Upper lobe of right lung (tissue), 1 donor: ENCODE results near the gene ZNF219. TPM values are rescaled to one million over a fixed set of nuclear protein-coding genes. Genes with fewer than 3 reads are reported as not detected.
A peak's percentile ranks its signal among the peaks of the same experiment; 100 is the strongest.

Experiments used
- ATAC-seq: fragments of 200-7000 bp; cut with Tn5 transposase; one replicate; pipeline ENCODE4 v1.9.1; 2020; ENCODE audit warnings: mild to moderate bottlenecking, moderate library complexity
- DNase-seq: peaks from one replicate; pipeline ENCODE4 v3.0.0-alpha.2; 2020
- H3K27ac ChIP-seq: fragments of 200-600 bp; one replicate; pipeline ENCODE4 v1.8.0; 2022
- H3K27me3 ChIP-seq: fragments of 200-600 bp; one replicate; pipeline ENCODE4 v1.8.0; 2022; ENCODE audit warnings: mild to moderate bottlenecking
- H3K36me3 ChIP-seq: fragments of 200-600 bp; one replicate; pipeline ENCODE4 v1.8.0; 2022
- H3K4me1 ChIP-seq: fragments of 200-600 bp; one replicate; pipeline ENCODE4 v1.8.0; 2022
- H3K4me3 ChIP-seq: fragments of 200-600 bp; one replicate; pipeline ENCODE4 v1.8.0; 2022; ENCODE audit warnings: mild to moderate bottlenecking
- H3K9me3 ChIP-seq: fragments of 200-600 bp; one replicate; pipeline ENCODE4 v1.8.0; 2022
- intact Hi-C: fragments of 100-400 bp; cut with DNase I; formaldehyde crosslinking; loops from one replicate; pipeline ENCODE4 v1.11.0; 2022
- total RNA-seq: library from RNA; stranded (reverse); fragmentation: NEBNext Ultra II Directional; extraction: Animal tissue kit (Norgen Biotek cat#: 25700); gene quantifications from one replicate; pipeline ENCODE4 v1.2.1, GENCODE V29; 2021
- TF ChIP-seq, protein P1 (sequence below): fragments of 200-600 bp; IDR thresholded peaks from one replicate; pipeline ENCODE4 v1.8.0; 2022; ENCODE audit warnings: antibody characterized with exemption
- donor health status: DM: no; HTN: yes; CAD: no; lungs with severe emphysema.

ZNF219 gene
- total RNA-seq, 1 donor from 2014 or later: 52.8 TPM

GRCh38 chr14:21096978-21097635 is 1.3 kb downstream of the ZNF219 start:
- Histone ChIP-seq H3K9me3 (no peaks in the 10 kb centered on the region), H3K36me3 (peaks cover 9% of the 10 kb centered on the region), H3K4me3 (peak overlapping the region; percentile 51), H3K27ac (peak overlapping the region; percentile 65), H3K27me3 (no peaks in the 10 kb centered on the region), H3K4me1 (peaks cover 27% of the 10 kb centered on the region)
- DNase-seq: no peak
- ATAC-seq: no peak
- TF ChIP-seq, protein P1, sequence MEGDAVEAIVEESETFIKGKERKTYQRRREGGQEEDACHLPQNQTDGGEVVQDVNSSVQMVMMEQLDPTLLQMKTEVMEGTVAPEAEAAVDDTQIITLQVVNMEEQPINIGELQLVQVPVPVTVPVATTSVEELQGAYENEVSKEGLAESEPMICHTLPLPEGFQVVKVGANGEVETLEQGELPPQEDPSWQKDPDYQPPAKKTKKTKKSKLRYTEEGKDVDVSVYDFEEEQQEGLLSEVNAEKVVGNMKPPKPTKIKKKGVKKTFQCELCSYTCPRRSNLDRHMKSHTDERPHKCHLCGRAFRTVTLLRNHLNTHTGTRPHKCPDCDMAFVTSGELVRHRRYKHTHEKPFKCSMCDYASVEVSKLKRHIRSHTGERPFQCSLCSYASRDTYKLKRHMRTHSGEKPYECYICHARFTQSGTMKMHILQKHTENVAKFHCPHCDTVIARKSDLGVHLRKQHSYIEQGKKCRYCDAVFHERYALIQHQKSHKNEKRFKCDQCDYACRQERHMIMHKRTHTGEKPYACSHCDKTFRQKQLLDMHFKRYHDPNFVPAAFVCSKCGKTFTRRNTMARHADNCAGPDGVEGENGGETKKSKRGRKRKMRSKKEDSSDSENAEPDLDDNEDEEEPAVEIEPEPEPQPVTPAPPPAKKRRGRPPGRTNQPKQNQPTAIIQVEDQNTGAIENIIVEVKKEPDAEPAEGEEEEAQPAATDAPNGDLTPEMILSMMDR: no peak
- intact Hi-C loops: no loop called here

GRCh38 chr14:21096438-21096837 is 2.0 kb downstream of the ZNF219 start:
- H3K36me3 ChIP-seq: peaks cover 16% of the 10 kb centered on the region
- H3K27ac ChIP-seq: peak overlapping the region; percentile 17
- DNase-seq: no peak
- TF ChIP-seq, protein P1: no peak
- intact Hi-C loops: no loop called here
- H3K27me3 ChIP-seq: no peaks in the 10 kb centered on the region
- no peak for ATAC-seq
- H3K4me1 ChIP-seq: peaks cover 27% of the 10 kb centered on the region
- H3K9me3 ChIP-seq: no peaks in the 10 kb centered on the region
- H3K4me3 ChIP-seq: no peak overlapping the region

DNA sequence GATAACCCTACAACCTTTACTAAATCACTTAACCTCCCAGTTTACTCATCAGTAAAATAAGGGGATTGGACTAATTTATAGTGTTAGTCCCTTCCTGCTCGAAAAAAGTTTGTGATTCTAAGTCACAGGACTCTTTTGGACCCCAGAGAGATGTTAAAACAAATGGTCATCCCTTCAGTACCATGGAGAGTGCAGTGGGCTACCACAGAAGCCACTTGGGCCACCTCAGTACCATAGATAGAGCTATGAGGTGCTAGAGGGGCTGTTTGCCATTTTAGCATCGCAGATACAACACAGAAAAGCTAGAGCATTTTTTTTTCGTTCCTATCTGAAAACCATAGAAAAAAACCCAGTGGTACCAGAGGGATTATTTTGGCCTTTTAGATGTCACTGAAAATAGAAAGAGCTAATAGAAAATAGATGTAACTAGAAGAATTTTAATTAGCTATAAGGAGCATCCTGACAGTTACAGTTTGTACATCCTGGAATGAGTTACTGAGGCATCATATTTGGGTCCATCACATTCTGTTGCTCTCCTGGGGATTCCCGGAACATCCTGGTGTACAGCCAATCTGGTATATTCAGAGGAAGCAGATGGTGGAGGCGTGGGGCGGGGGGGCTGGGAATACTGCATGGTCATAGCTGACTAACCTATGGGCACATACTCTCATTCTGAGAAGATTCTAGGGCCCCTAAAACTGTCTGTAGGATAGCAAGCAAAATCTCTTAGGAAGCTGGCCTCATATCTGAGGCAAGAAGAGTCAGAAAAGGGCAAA is 2.8 kb downstream of the ZNF219 start:
- ATAC-seq (no peak), DNase-seq (no peak)
- Histone ChIP-seq H3K27me3 (no peaks in the 10 kb centered on the region), H3K9me3 (no peaks in the 10 kb centered on the region), H3K36me3 (peaks cover 24% of the 10 kb centered on the region), H3K4me1 (peaks cover 27% of the 10 kb centered on the region), H3K4me3 (no peak overlapping the region), H3K27ac (peak overlapping the region; percentile 17)
- TF ChIP-seq, protein P1: no peak
- intact Hi-C loops: no loop called here

DNA sequence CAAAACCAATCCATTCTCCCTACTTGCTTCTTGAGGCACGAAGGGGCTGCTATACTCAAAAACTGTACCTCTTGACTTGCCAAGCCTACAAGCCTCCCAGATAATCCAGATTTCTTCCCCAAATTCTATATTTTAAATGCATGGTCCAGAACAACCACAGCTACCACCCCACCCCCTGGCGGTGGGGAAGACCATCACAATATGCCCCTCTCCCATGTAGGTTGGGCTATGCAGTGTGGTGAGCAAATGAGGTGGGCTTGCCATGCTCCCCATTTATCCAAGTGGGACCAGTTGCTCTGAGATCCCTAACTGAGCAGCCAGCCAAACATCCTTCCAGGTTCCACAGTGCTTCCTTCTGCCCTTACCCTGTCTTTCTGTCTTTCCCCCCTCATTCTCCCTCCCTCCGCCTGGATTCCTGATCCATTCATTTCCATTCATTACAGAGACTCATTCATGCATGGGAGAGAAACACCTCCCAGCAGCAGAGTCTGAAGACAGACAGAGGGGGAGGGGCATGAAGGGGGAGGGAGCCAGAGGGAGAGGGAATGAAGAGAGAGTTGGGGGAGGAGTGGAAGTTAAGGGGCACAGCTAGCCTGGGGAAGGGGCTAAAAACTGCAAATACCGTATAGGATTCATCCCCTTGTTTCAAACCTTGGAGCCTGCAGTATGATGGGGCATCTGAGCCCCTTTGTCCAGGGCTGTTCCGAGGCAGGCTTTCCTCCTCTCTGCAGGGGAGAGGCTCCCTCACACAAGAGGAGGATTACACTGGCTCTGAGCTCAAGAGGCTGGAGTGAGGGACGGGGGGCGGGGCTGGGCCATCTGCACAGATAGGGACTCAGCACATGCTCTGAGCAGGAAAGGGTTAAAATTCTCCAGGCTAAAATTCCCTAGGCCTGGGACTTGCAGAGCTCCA is 4.4 kb downstream of the ZNF219 start:
- no peak overlapping the region for H3K27ac ChIP-seq
- TF ChIP-seq, protein P1: no peak
- H3K4me3 ChIP-seq: no peak overlapping the region
- DNase-seq (no peak), ATAC-seq (no peak)
- H3K9me3 ChIP-seq: no peaks in the 10 kb centered on the region
- peaks cover 16% of the 10 kb centered on the region for H3K4me1 ChIP-seq
- H3K27me3 ChIP-seq: no peaks in the 10 kb centered on the region
- peaks cover 39% of the 10 kb centered on the region for H3K36me3 ChIP-seq
- intact Hi-C loops: loop anchor here (5.0 kb wide), 1 partner anchor 77 kb away; no protein-coding TSS in a partner anchor

GRCh38 chr14:21093018-21093417 is 5.4 kb downstream of the ZNF219 start:
- TF ChIP-seq, protein P1: no peak
- Histone ChIP-seq H3K4me3 (no peak overlapping the region), H3K9me3 (no peaks in the 10 kb centered on the region), H3K36me3 (peaks cover 49% of the 10 kb centered on the region), H3K27ac (no peak overlapping the region), H3K27me3 (no peaks in the 10 kb centered on the region), H3K4me1 (peaks cover 15% of the 10 kb centered on the region)
- intact Hi-C loops: loop anchor here (5.0 kb wide), 1 partner anchor 76 kb away; no protein-coding TSS in a partner anchor
- no peak for ATAC-seq
- DNase-seq: no peak
